GM21619 (cell line): ENCODE results near the gene PPM1F.
"Not testable (repeated sequence)": the region's sequence is repeated elsewhere in the genome, so short reads cannot be mapped to it uniquely, and the experiment has no call there.

Experiments
- ATAC-seq: cut with Tn5 transposase; IDR thresholded peaks from one replicate; pipeline ENCODE4 v1.9.1; 2021; ENCODE audit not compliant: unreplicated experiment

PPM1F gene

GRCh38 chr22:21898354-21898896 lies 54.2 kb downstream of the PPM1F start:
- no peak for ATAC-seq

GRCh38 chr22:21896951-21897513 lies 55.6 kb downstream of the PPM1F start:
- ATAC-seq, result no peak

GRCh38 chr22:21896275-21896674 lies 56.4 kb downstream of the PPM1F start:
- not testable (repeated sequence) for ATAC-seq

GRCh38 chr22:21894799-21895198 lies 57.8 kb downstream of the PPM1F start:
- no peak for ATAC-seq

GRCh38 chr22:21889251-21889990 lies 63.2 kb downstream of the PPM1F start:
- no peak for ATAC-seq

- no peak for ATAC-seq
Measured at GRCh38 chr22:21887841-21888240, 64.8 kb downstream of the PPM1F start.

GRCh38 chr22:21883930-21884329 lies 68.7 kb downstream of the PPM1F start:
- not testable (repeated sequence) for ATAC-seq

GRCh38 chr22:21882754-21883333 lies 69.8 kb downstream of the PPM1F start:
- ATAC-seq, result not testable (repeated sequence)

- ATAC-seq, result no peak
Measured at GRCh38 chr22:21881841-21882753, 70.6 kb downstream of the PPM1F start.

GRCh38 chr22:21876486-21877176 lies 76.0 kb downstream of the PPM1F start:
- no peak for ATAC-seq

GRCh38 chr22:21874953-21875352 lies 77.7 kb downstream of the PPM1F start:
- not testable (repeated sequence) for ATAC-seq

GRCh38 chr22:21873619-21874018 lies 79.0 kb downstream of the PPM1F start:
- ATAC-seq, result no peak

GRCh38 chr22:21872741-21873140 lies 79.9 kb downstream of the PPM1F start:
- not testable (repeated sequence) for ATAC-seq
